Measurements from ENCODE around the gene ZC2HC1C.
"Not testable (repeated sequence)": the region's sequence is repeated elsewhere in the genome, so short reads cannot be mapped to it uniquely, and the experiment has no call there.

The ZC2HC1C gene

DNA sequence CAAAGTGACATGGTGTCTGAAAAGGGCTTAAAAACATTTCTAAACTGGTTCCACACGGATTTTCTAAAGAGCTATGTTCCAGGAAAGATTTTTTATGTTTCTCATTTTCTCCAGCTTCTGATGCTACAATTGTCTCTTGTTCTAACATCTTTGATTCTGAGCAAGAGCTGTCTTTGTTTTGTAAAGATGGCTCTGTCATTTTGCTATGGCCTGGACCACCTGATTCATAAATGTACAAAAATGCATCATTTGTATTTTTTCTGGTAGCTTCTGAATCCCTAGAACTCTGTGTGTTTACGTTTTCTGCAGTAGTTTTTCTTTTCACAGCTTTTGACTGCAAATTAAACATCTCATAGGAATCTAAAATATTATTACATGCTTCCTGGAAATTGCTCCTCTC lies 21.3 kb upstream of the ZC2HC1C start:
- no peak for TF ChIP-seq ZNF274 (IDR thresholded peaks at IDR 0.05; ENCODE audit: low read depth, low read length)

DNA sequence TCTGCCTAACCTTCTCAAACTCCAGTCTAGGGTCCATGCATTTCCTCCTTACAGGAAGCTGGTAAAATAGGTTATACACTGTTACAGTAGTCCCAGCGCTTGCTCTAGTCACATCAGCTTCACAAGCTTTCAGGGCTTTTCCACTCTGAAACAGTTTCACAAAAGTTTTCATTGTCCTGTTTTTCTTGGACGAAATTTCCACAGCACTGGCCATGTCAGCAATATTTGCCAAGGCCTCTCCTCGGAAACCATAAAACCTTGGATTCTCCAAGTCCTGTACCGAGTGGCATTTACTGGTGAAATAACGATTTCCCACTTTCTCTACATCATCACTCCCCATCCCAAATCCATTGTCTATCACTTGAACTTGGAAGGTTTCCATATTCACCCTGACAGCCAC lies 20.3 kb upstream of the ZC2HC1C start:
- TF ChIP-seq ZNF274 (IDR thresholded peaks at IDR 0.05; ENCODE audit: low read depth, low read length), result no peak
- no peak overlapping the region for H3K4me3 ChIP-seq (ENCODE audit: low read length)

More for the DNA sequence above, 21.3 kb upstream of the ZC2HC1C start:
- no peak overlapping the region for H3K4me3 ChIP-seq (ENCODE audit: low read length)

- TF ChIP-seq ZNF274 (IDR thresholded peaks at IDR 0.05; ENCODE audit: low read depth, low read length), result no peak
- H3K4me3 ChIP-seq (ENCODE audit: low read length), result no peak overlapping the region
These were observed 19.7 kb upstream of the ZC2HC1C start for GRCh38 chr14:75049731-75050201.

GRCh38 chr14:75050852-75051555 lies 18.4 kb upstream of the ZC2HC1C start, which contains the start of gene MLH3:
Gene MLH3 (minus strand): TSS chr14:75051467. CDS start chr14:75049655, 1,812 bp downstream.
- no peak for TF ChIP-seq ZNF274 (IDR thresholded peaks at IDR 0.05; ENCODE audit: low read depth, low read length)
- peak within 1 kb of the TSS; percentile 63; the same call in 1 of the 2 replicates for H3K4me3 ChIP-seq (ENCODE audit: low read length)

DNA sequence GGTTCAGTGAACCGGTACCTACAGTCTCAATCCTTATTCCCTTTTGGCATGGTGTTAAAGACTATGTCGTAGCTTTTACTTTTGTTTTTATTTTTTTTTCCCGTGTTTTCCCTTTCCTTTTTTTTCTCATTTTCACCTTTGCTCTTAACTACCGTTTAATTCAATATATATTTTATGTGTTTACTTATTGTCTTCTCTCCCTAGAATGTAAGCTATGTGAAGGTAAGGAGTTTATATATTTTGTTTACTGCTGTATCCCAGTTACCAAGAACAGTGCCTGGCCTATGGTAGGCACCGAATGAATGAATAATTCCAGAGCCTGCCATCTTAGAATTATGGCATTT lies 17.9 kb upstream of the ZC2HC1C start:
- peak overlapping the region; percentile 63; the same call in 1 of the 2 replicates for H3K4me3 ChIP-seq (ENCODE audit: low read length)

GRCh38 chr14:75053396-75054291 lies 15.8 kb upstream of the ZC2HC1C start:
- H3K4me3 ChIP-seq (ENCODE audit: low read length), result no peak overlapping the region
- TF ChIP-seq ZNF274 (IDR thresholded peaks at IDR 0.05; ENCODE audit: low read depth, low read length), result no peak

More for the DNA sequence above, 17.9 kb upstream of the ZC2HC1C start:
- TF ChIP-seq ZNF274 (IDR thresholded peaks at IDR 0.05; ENCODE audit: low read depth, low read length), result no peak

DNA sequence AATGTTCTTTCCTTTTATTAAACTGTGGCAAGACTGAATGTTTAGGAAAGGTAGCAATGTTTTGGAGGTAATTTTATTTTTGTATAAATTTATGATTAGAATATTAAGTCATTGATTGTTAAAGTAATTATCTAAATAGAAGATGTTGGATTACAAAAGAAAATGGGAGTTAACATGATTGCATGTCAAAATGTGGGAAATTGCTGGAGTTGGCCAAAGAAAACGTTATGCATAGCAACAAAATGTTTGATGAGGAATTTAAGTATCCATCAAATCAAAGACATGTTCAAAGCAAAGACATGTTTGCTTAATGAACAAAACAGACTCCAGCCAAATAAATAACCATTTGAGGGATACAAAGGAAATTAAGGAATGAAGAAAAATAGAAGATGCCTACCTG lies 15.0 kb upstream of the ZC2HC1C start:
- no peak overlapping the region for H3K4me3 ChIP-seq (ENCODE audit: low read length)
- no peak for TF ChIP-seq ZNF274 (IDR thresholded peaks at IDR 0.05; ENCODE audit: low read depth, low read length)

GRCh38 chr14:75059642-75060041 lies 9.8 kb upstream of the ZC2HC1C start:
- no peak for TF ChIP-seq ZNF274 (IDR thresholded peaks at IDR 0.05; ENCODE audit: low read depth, low read length)
- H3K4me3 ChIP-seq (ENCODE audit: low read length), result no peak overlapping the region

GRCh38 chr14:75060420-75060819 lies 9.0 kb upstream of the ZC2HC1C start:
- TF ChIP-seq ZNF274 (IDR thresholded peaks at IDR 0.05; ENCODE audit: low read depth, low read length), result no peak
- no peak overlapping the region for H3K4me3 ChIP-seq (ENCODE audit: low read length)

GRCh38 chr14:75063013-75063412 lies 6.4 kb upstream of the ZC2HC1C start:
- H3K4me3 ChIP-seq (ENCODE audit: low read length), result peak overlapping the region; percentile 90
- TF ChIP-seq ZNF274 (IDR thresholded peaks at IDR 0.05; ENCODE audit: low read depth, low read length), result no peak

DNA sequence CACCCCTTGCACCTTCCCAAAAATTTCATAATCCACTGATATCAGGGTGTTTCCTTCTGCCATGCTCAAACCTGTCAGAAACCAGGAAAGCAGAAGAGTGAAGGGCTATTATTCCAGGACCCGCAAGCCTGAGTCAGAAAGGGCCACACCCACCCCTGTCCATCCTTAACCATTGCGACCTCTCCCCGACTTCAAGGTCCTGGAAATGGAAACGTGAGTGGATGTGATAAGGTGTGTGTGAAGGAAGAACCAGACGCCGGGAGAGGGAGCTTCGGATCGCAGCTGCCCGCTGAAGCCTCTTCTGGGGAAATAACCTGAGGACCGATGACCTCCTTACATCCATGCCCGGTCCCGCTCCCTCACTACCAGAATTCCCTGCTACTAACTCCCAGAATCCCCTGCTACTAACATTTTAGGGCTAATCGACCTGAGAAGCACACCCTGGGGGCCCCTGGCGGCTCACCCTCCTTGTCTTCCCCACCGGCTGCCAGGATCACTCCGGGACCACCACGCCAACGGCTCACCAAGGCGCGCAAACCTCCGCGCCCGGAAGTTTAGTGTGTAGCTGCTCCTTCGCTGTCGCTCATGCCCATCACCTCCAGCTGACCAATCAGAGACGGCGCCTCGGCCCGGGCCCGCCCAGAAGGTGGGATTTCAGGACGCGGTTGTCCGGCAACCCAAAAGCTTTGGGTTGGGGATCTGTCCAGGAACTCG lies 5.8 kb upstream of the ZC2HC1C start, which contains the start of gene ACYP1:
Gene ACYP1 (minus strand): TSS at position 534 of the 714 bp plus-strand sequence. CDS start 471 bp downstream, at position 63.
- TF ChIP-seq ZNF274 (IDR thresholded peaks at IDR 0.05; ENCODE audit: low read depth, low read length), result no peak
- peak within 1 kb of the TSS; percentile 90 for H3K4me3 ChIP-seq (ENCODE audit: low read length)

GRCh38 chr14:75064205-75064567 lies 5.3 kb upstream of the ZC2HC1C start:
- peak overlapping the region; percentile 90; the same call in 1 of the 2 replicates for H3K4me3 ChIP-seq (ENCODE audit: low read length)
- TF ChIP-seq ZNF274 (IDR thresholded peaks at IDR 0.05; ENCODE audit: low read depth, low read length), result no peak

- no peak overlapping the region for H3K4me3 ChIP-seq (ENCODE audit: low read length)
- no peak for TF ChIP-seq ZNF274 (IDR thresholded peaks at IDR 0.05; ENCODE audit: low read depth, low read length)
These were observed 2.8 kb upstream of the ZC2HC1C start for GRCh38 chr14:75066691-75067090.

- H3K4me3 ChIP-seq (ENCODE audit: low read length), result no peak overlapping the region
- no peak for TF ChIP-seq ZNF274 (IDR thresholded peaks at IDR 0.05; ENCODE audit: low read depth, low read length)
These were observed 2.2 kb upstream of the ZC2HC1C start for GRCh38 chr14:75067212-75067611.

GRCh38 chr14:75067765-75068164 lies 1.7 kb upstream of the ZC2HC1C start:
- H3K4me3 ChIP-seq (ENCODE audit: low read length), result not testable (repeated sequence)

All from GM08714 (cell line).